Thymus (tissue), 11 donors: ENCODE results near the gene TRAF3IP3. TPM values are rescaled to one million over a fixed set of nuclear protein-coding genes. Genes with fewer than 3 reads are reported as not detected.

Experiments used
- DNase-seq, 9 donors: peaks; one replicate each; pipeline ENCODE4 v3.0.0-alpha.2; 2013; ENCODE audit warnings: low spot score in 9 of 9, low read depth in 6 of 9, missing footprints in 1 of 9
- H3K27ac ChIP-seq, 2 donors: one replicate each; pipeline ENCODE4 v1.5.1; 2013; ENCODE audit warnings: control low read depth in 1 of 2, low read depth in 1 of 2, low read length in 1 of 2, mild to moderate bottlenecking in 1 of 2, moderate library complexity in 1 of 2
- H3K27me3 ChIP-seq, 2 donors: one replicate each; pipeline ENCODE4 v1.5.1; 2013; ENCODE audit warnings: low read length in 1 of 2; ENCODE audit not compliant: control insufficient read depth in 2 of 2, insufficient read depth in 1 of 2
- H3K36me3 ChIP-seq, 2 donors: one replicate each; pipeline ENCODE4 v1.5.1; 2013; ENCODE audit warnings: low read length in 1 of 2, mild to moderate bottlenecking in 1 of 2, moderate library complexity in 1 of 2; ENCODE audit not compliant: control insufficient read depth in 2 of 2, insufficient read depth in 2 of 2
- H3K4me1 ChIP-seq, 2 donors: one replicate each; pipeline ENCODE4 v1.5.1; 2013; ENCODE audit warnings: low read length in 2 of 2; ENCODE audit not compliant: control insufficient read depth in 2 of 2, insufficient read depth in 2 of 2
- H3K4me3 ChIP-seq, 2 donors: one replicate each; pipeline ENCODE4 v1.5.1; 2013; ENCODE audit warnings: low read length in 2 of 2, control low read depth in 1 of 2, mild to moderate bottlenecking in 1 of 2
- H3K9me3 ChIP-seq, 2 donors: one replicate each; pipeline ENCODE4 v1.5.1; 2013; ENCODE audit warnings: low read length in 1 of 2, mild to moderate bottlenecking in 1 of 2; ENCODE audit not compliant: control insufficient read depth in 2 of 2, insufficient read depth in 1 of 2
- WGBS: extraction: QIAGEN DNeasy Blood & Tissue Kit; methylation state at CpG from one replicate; pipeline ENCODE4 v1.1.7; 2013; 5-methylcytosine and 5-hydroxymethylcytosine counted together
- polyA plus RNA-seq: library from polyadenylated mRNA; stranded (reverse); fragments of 200-250 nt; gene quantifications from one replicate; pipeline ENCODE4 v1.2.3, GENCODE V29; 2013
- total RNA-seq: library from RNA; stranded (reverse); fragments of 120-200 nt; gene quantifications from one replicate; pipeline ENCODE4 v1.2.4, GENCODE V29; 2013
- donor health status: healthy.

Gene TRAF3IP3
- total and polyA plus RNA-seq, 2 donors, result 142 to 241 TPM

- H3K27ac ChIP-seq, result no peak overlapping the region
- 80% methylated on average over 1 of the region's 1 CpG for WGBS
- no peak overlapping the region for H3K4me3 ChIP-seq
- no peak for DNase-seq
- H3K4me1 ChIP-seq, result no peaks in the 10 kb centered on the region
- no peaks in the 10 kb centered on the region for H3K36me3 ChIP-seq
- H3K27me3 ChIP-seq, result no peaks in the 10 kb centered on the region
- no peaks in the 10 kb centered on the region for H3K9me3 ChIP-seq
Measured at GRCh38 chr1:209729436-209729835, 26.4 kb upstream of the TRAF3IP3 start.

- WGBS, result 92% methylated on average over 1 of the region's 1 CpG
Measured at GRCh38 chr1:209732725-209733124, 23.1 kb upstream of the TRAF3IP3 start.

GRCh38 chr1:209733409-209734192 is 22.3 kb upstream of the TRAF3IP3 start:
- H3K27ac ChIP-seq, result no peak overlapping the region
- H3K27me3 ChIP-seq, result no peaks in the 10 kb centered on the region
- no peaks in the 10 kb centered on the region for H3K4me1 ChIP-seq
- H3K36me3 ChIP-seq, result no peaks in the 10 kb centered on the region
- no peak for DNase-seq
- H3K9me3 ChIP-seq, result no peaks in the 10 kb centered on the region
- H3K4me3 ChIP-seq, result no peak overlapping the region
- WGBS, result 94% methylated on average over 3 of the region's 3 CpGs

More at GRCh38 chr1:209732725-209733124, 23.1 kb upstream of the TRAF3IP3 start:
- no peak overlapping the region for H3K27ac ChIP-seq
- H3K4me1 ChIP-seq, result no peaks in the 10 kb centered on the region
- no peaks in the 10 kb centered on the region for H3K36me3 ChIP-seq
- H3K4me3 ChIP-seq, result no peak overlapping the region
- no peaks in the 10 kb centered on the region for H3K9me3 ChIP-seq
- H3K27me3 ChIP-seq, result no peaks in the 10 kb centered on the region
- no peak for DNase-seq

GRCh38 chr1:209736490-209737117 is 19.2 kb upstream of the TRAF3IP3 start:
- WGBS, result 92% methylated on average over 3 of the region's 3 CpGs
- H3K36me3 ChIP-seq, result no peaks in the 10 kb centered on the region

GRCh38 chr1:209737118-209737505 is 18.7 kb upstream of the TRAF3IP3 start:
- Histone ChIP-seq H3K36me3 (no peaks in the 10 kb centered on the region), H3K4me1 (no peaks in the 10 kb centered on the region), H3K4me3 (no peak overlapping the region), H3K27me3 (no peaks in the 10 kb centered on the region), H3K27ac (no peak overlapping the region), H3K9me3 (no peaks in the 10 kb centered on the region)
- WGBS, result 95% methylated on average over 5 of the region's 5 CpGs
- DNase-seq, result no peak

More at GRCh38 chr1:209736490-209737117, 19.2 kb upstream of the TRAF3IP3 start:
- no peak for DNase-seq
- H3K27ac ChIP-seq, result no peak overlapping the region
- H3K4me1 ChIP-seq, result no peaks in the 10 kb centered on the region
- no peak overlapping the region for H3K4me3 ChIP-seq
- H3K27me3 ChIP-seq, result no peaks in the 10 kb centered on the region
- H3K9me3 ChIP-seq, result no peaks in the 10 kb centered on the region

- Histone ChIP-seq H3K36me3 (no peaks in the 10 kb centered on the region), H3K9me3 (no peaks in the 10 kb centered on the region), H3K27me3 (no peaks in the 10 kb centered on the region), H3K4me1 (no peaks in the 10 kb centered on the region), H3K27ac (no peak overlapping the region), H3K4me3 (no peak overlapping the region)
- 99% methylated on average over 1 of the region's 1 CpG for WGBS
- no peak for DNase-seq
Measured at GRCh38 chr1:209738270-209738669, 17.6 kb upstream of the TRAF3IP3 start.

GRCh38 chr1:209741193-209741592 is 14.7 kb upstream of the TRAF3IP3 start:
- H3K4me3 ChIP-seq, result no peak overlapping the region
- 97% methylated on average over 3 of the region's 3 CpGs for WGBS

GRCh38 chr1:209741889-209742288 is 14.0 kb upstream of the TRAF3IP3 start:
- H3K27ac ChIP-seq, result no peak overlapping the region
- H3K36me3 ChIP-seq, result no peaks in the 10 kb centered on the region
- H3K4me3 ChIP-seq, result no peak overlapping the region
- H3K4me1 ChIP-seq, result no peaks in the 10 kb centered on the region
- H3K9me3 ChIP-seq, result no peaks in the 10 kb centered on the region
- WGBS, result 84% methylated on average over 2 of the region's 2 CpGs
- no peaks in the 10 kb centered on the region for H3K27me3 ChIP-seq
- DNase-seq, result no peak

More at GRCh38 chr1:209741193-209741592, 14.7 kb upstream of the TRAF3IP3 start:
- Histone ChIP-seq H3K27me3 (no peaks in the 10 kb centered on the region), H3K36me3 (no peaks in the 10 kb centered on the region), H3K27ac (no peak overlapping the region), H3K9me3 (no peaks in the 10 kb centered on the region), H3K4me1 (no peaks in the 10 kb centered on the region)
- DNase-seq, result no peak

- Histone ChIP-seq H3K36me3 (no peaks in the 10 kb centered on the region), H3K4me1 (peaks cover 0 to 2% of the 10 kb centered on the region in 2 donors), H3K27me3 (no peaks in the 10 kb centered on the region), H3K9me3 (no peaks in the 10 kb centered on the region), H3K27ac (no peak overlapping the region), H3K4me3 (no peak overlapping the region)
- DNase-seq, result no peak
- WGBS, result 90% methylated on average over 8 of the region's 8 CpGs
Measured at GRCh38 chr1:209742409-209743144, 13.3 kb upstream of the TRAF3IP3 start.
